GM21390 (cell line): ENCODE measurements around the gene KIF1A.

Experiments
- ATAC-seq: cut with Tn5 transposase; IDR thresholded peaks from one replicate; pipeline ENCODE4 v1.9.1; 2021; ENCODE audit not compliant: unreplicated experiment

The KIF1A gene

GRCh38 chr2:240721596-240722180 lies 98.3 kb downstream of the KIF1A start:
- no peak for ATAC-seq

GRCh38 chr2:240720686-240721595 lies 99.1 kb downstream of the KIF1A start:
- no peak for ATAC-seq

DNA sequence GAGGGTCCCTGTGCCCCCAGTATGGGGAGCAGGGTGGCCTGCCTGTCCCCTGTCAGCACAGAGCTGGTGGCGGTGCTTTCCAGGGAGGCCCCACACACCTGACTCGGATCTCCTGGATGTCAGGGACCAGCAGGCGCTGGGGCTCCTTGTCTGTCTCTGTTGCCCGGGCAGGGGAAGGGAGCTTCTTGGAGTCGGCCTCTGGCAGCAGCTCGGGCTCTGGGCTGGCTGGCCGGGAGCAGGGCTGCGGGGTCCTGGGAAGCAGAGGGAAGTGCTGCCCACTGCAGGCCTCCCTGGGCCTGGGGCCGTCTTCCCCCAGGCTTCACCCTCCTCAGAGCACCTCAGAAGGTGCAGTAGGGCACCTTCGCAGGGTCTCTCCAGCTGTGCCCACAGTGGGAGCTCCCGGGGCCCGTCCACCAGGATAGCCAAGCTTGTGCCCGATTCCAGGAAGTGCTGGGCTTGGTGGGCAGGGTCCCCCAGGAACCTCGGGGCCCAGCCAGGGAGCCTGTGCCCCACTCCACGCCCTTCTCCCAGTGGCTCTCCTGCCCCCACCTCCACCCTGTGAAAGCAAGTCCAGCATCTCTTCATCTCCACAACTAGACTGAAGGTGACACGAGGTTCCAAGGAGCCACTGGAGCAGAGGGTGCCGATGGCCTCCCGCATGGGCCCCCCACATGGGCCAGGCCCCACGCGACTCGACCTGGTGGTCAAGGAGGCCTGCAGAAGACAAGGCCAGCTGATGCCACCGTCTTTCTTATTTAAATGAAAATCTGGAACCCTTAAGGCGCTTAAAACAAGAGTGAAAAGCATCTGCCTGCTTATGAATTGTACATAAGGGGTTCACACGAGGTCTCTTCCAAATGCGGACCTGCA lies 100.1 kb downstream of the KIF1A start:
- no peak for ATAC-seq

- ATAC-seq = no peak
Measured at GRCh38 chr2:240718896-240719490, 101.0 kb downstream of the KIF1A start.

DNA sequence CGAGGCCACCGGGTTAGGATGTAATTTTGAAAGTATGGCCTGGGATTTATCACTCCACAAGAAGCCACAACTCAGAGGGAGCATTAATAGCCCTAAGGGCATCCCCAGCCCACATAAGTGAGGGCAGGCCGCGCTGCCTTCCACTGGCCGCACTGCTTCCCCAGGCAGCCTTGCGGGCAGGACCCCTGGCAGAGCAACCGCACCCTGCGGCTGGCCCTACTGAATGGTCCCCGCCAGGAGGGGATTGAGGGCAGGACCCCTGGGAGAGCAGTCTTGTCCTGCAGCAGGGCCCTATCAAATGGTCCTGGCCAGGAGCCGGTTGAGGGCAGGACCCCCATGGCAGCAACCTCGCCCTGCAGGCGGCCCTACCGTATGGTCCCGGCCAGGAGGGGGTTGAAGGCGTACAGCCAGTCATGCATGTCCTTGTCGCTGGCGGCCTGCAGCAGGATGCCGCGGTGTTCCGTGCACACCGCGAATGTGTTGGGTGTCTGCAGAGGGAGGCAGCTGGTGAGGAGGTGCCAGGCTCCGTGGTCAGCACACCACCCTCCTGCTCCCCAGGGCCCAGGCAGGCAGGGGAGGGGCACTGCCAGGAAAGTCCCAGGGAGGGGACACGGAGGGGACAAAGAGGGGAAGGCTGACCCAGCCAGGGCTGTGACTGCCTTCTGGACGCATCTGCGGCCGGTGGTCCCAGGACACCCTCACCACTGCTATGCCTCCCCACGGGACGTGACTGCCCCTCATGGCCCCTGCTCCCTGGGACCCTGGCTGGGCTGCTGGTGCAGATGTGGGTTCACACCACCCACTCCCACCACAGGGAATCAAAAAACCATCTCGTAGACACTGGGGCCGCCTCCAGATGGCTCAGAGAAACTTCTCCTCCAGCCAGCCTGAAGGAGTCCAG lies 102.1 kb downstream of the KIF1A start:
- ATAC-seq = no peak

GRCh38 chr2:240717181-240717641 lies 102.8 kb downstream of the KIF1A start:
- ATAC-seq = no peak

DNA sequence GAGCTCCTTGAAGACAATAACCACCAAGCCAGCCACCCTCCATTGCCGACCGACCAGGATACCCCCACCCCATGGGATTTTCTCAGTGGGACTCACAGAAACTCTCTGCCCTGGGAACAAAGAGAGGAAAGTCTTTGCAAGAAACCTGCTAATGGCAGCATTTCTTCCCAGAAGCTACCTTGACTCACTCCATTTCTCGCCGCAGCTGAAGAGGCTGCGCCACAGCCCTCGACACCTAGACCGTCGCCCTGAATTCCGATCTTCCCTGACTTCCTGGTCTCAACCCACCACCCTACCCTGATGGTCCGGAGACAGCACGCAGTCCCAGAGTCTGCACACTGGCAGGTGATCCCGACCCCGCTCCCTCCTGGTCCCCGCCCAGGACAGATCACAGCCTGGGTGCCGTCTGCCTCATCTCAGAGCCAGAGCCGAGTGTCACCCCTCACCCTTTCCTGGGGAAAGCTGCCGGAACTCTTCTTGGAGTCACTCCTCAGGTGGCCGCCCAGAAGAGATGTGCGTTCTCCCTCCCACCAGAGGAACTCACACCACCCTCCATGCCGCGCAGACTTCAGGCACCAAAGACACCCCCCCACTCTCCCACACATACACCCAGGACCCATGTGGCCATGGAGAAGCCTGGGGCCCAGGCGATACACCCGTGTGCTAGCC lies 103.8 kb downstream of the KIF1A start:
- ATAC-seq = no peak

GRCh38 chr2:240714747-240715725 lies 105.0 kb downstream of the KIF1A start:
- no peak for ATAC-seq

DNA sequence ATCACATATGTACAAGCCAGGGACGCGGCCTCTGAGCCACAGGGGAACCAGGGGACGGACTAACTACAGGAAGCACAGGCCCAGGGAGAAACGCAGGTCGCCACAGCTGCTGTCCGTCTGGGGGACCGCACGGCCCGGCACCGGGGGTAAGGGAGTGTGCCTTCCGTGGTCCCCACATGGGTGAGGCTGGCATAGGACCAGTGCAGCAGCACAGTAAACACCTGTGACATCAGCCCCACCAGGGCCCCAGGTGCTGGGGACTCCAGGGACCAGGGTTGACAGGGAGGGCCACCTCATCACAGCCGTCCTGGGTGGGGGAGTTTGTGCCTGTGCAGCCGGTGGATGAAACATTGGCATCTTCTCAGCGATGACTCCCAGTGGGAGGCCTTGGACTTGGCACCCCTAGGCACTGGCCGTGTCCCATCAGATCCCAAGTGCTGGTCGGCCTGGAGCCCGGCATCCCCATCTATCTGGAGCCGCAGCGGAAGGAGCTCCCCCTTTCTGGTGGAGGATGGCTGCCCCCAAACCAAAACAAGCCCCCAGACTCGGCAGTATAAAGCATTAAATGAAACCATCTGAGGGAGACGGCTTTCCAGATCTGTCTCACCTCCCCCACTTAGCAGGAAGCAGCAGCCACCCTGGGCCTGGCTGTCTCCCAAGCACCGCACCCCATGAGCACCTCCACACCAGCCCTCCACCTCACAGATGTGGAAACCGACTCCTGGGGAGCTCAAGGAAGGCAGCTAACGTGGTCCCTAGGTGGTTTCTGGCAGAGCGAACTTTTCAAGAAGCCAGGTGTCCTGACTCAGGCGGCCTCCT lies 105.9 kb downstream of the KIF1A start:
- ATAC-seq = no peak

DNA sequence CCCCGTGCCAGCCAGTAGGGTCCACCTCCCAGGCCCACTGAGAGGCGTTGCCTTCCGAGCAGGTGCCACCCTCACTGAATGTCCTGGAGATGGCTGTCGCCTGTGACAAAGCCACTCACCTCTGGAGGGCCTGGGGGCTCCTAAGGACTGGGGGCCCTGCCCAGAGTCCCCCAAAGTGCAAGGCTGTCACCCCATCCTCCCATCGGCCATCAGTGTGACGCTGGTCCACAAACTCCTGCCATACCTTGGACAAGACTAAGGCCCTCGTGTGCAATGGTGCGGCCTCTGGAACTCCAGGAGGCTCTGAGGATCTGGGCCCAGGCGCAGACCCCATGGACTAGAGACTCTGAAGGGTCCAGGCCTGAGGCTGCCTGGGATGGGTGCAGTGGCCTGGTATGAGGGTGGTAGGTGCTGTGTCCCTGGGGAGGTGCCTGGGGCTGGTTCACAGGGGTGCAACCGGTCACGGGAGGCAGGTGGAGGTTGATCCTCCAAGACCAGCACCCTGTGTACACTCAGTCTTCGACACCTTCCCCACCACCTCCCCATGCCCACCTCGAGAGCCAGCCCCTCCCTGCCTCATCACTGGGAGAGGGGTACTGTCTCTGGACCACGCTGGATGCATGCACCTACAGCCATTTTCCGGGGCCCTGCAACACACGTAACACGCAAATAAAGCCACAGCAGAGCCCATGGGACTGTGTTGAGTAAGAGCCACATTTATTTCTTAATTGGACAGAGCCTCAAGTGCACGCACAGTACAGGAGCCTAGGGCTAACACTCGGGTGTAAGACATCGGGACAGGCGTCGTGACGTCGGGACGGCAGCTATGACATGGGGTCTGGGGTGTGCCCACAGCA lies 106.7 kb downstream of the KIF1A start:
- ATAC-seq = no peak

- ATAC-seq = no peak
Measured at GRCh38 chr2:240712121-240712520, 107.9 kb downstream of the KIF1A start.

DNA sequence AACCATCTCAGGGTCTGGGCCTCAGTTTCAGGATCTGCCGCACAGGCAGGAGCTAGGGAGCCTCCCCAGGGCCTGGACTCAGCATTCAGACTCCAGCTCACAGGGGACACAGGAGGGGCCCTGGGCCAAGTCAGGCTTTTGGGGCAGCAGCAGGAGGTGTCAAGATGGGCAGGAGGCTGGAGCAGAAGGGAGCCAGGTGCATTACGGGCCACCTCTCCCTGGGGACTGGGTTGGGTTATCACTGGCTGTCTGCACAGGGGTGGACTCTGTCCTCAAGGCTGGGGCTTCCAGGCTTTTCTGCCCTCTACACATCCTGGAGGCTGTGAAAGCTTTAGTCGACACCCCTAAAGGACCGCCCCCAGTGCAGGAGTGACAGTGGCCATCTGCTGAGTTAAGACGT lies 108.3 kb downstream of the KIF1A start:
- no peak for ATAC-seq

DNA sequence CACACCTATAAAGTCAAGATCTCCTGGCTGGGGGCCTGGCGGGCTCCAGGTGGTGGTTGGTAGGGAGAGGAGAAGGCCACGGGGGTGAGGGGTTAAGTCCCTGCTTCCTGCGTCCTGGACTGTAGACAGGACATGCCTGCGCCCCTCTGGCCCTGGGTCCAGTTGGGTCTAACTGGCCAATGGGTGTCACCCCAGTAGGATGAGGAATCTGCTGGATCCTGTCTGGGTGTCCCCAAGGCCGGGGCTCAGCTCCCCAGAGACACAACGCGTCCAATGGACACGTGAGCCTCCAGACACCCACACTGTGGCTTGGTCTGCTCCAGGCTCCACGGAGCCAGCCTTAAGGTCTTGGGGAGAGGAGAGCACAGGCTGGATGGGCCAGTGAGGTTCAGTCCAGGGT lies 108.7 kb downstream of the KIF1A start:
- ATAC-seq = no peak

DNA sequence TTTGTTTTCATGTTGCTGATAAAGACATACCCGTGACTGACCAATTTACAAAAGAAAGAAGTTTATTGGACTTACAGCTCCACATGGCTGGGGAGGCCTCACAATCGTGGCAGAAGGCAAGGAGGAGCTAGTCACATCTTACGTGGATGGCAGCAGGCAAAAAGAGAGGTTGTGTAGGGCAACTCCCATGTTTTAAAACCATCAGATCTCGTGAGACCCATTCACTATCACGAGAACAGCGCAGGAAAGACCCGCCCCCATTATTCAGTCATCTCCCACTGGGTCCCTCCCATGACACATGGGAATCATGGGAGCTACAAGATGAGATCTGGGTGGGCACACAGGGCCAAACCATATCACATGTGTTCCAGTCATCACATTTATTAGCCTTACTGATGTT lies 111.6 kb downstream of the KIF1A start:
- no peak for ATAC-seq

- ATAC-seq = no peak
Measured at GRCh38 chr2:240707821-240708220, 112.2 kb downstream of the KIF1A start.

- no peak for ATAC-seq
Measured at GRCh38 chr2:240707043-240707756, 112.8 kb downstream of the KIF1A start.
